HL-60 (cell line): ENCODE data around the gene NPSR1.

Source experiments
- CTCF ChIP-seq: IDR thresholded peaks from one replicate; pipeline ENCODE4 v1.5.1; 2011; ENCODE audit warnings: low read length, control low read depth, inconsistent platforms; ENCODE audit not compliant: insufficient read depth
- GABPA ChIP-seq: IDR thresholded peaks from 2 replicates; pipeline ENCODE4 v1.6.1; 2012; ENCODE audit warnings: low read depth
- POLR2AphosphoS5 ChIP-seq: IDR thresholded peaks from 2 replicates; pipeline ENCODE4 v1.6.1; 2012; ENCODE audit warnings: low read depth
- REST ChIP-seq: IDR thresholded peaks from 2 replicates; pipeline ENCODE4 v1.6.1; 2012; ENCODE audit warnings: low read depth; ENCODE audit not compliant: insufficient replicate concordance
- SPI1 ChIP-seq: IDR thresholded peaks from 2 replicates; pipeline ENCODE4 v1.6.1; 2012; ENCODE audit warnings: low read depth, mild to moderate bottlenecking, borderline replicate concordance

GRCh38 chr7:34719636-34720035, 61.6 kb downstream of the NPSR1 start:
- TF ChIP-seq CTCF, result no peak
- TF ChIP-seq REST, result no peak
- TF ChIP-seq POLR2AphosphoS5, result no peak
- no peak for TF ChIP-seq GABPA
- no peak for TF ChIP-seq SPI1
